GM20000 (cell line): ENCODE measurements around the gene MEIOC.
"Not testable (repeated sequence)": the region's sequence is repeated elsewhere in the genome, so short reads cannot be mapped to it uniquely, and the experiment has no call there.

Experiments
- DNase-seq: peaks from one replicate; pipeline ENCODE4 v3.0.0; 2012; ENCODE audit warnings: low spot score
- CTCF ChIP-seq: IDR thresholded peaks from 2 replicates; pipeline ENCODE4 v1.5.1; 2012; ENCODE audit warnings: mild to moderate bottlenecking, control low read depth; ENCODE audit errors: extremely low read depth, missing control alignments

Gene MEIOC

GRCh38 chr17:44664867-44665266 is 8.6 kb downstream of the MEIOC start:
- no peak for TF ChIP-seq CTCF

GRCh38 chr17:44666006-44666405 is 9.7 kb downstream of the MEIOC start:
- DNase-seq, result no peak
- TF ChIP-seq CTCF, result no peak

More at GRCh38 chr17:44664867-44665266, 8.6 kb downstream of the MEIOC start:
- no peak for DNase-seq

GRCh38 chr17:44672479-44673093 is 16.3 kb downstream of the MEIOC start:
- no peak for DNase-seq

GRCh38 chr17:44673893-44674292 is 17.6 kb downstream of the MEIOC start:
- TF ChIP-seq CTCF, result no peak
- DNase-seq, result no peak

More at GRCh38 chr17:44672479-44673093, 16.3 kb downstream of the MEIOC start:
- TF ChIP-seq CTCF, result peak; percentile 7

- no peak for TF ChIP-seq CTCF
- no peak for DNase-seq
Observed at GRCh38 chr17:44677136-44677535, 20.9 kb downstream of the MEIOC start.

GRCh38 chr17:44683303-44683702 is 27.0 kb downstream of the MEIOC start:
- not testable (repeated sequence) for DNase-seq

- TF ChIP-seq CTCF, result no peak
- no peak for DNase-seq
Observed at GRCh38 chr17:44687756-44688155, 31.5 kb downstream of the MEIOC start.

GRCh38 chr17:44688200-44688599 is 31.9 kb downstream of the MEIOC start:
- no peak for TF ChIP-seq CTCF
- DNase-seq, result no peak
